Adrenal gland (tissue), 12 donors: ENCODE results near the gene FARP1. TPM values are rescaled to one million over a fixed set of nuclear protein-coding genes. Genes with fewer than 3 reads are reported as not detected.

Experiments
- DNase-seq, 7 donors: peaks; one replicate each; pipeline ENCODE4 v3.0.0-alpha.2; 2019 to 2020
- H3K27ac ChIP-seq, 5 donors: fragments of 200-600 bp; sonication (generic) in 4 of 5; 1 replicate in 3 of 5; 2 replicates in 2 of 5; pipeline versions ENCODE4 v1.5.1 to v1.8.0; 2016 to 2020; ENCODE audit warnings: mild to moderate bottlenecking in 1 of 5
- H3K27me3 ChIP-seq: fragments of 200-600 bp; 2 replicates; pipeline ENCODE4 v1.8.0; 2021
- H3K36me3 ChIP-seq, 2 donors: fragments of 200-600 bp; replicated peaks in 1 of 2; 1 replicate in 1 of 2; 2 replicates in 1 of 2; pipeline versions ENCODE4 v1.5.1 to v1.8.0; 2018 to 2022
- H3K4me1 ChIP-seq, 2 donors: fragments of 200-600 bp; replicated peaks in 1 of 2; 1 replicate in 1 of 2; 2 replicates in 1 of 2; pipeline versions ENCODE4 v1.5.1 to v1.8.0; 2018 to 2021
- H3K4me3 ChIP-seq, 4 donors: fragments of 200-600 bp; sonication (generic) in 3 of 4; one replicate each; pipeline ENCODE4 v1.5.1; 2016 to 2018
- H3K9me3 ChIP-seq, 3 donors: fragments of 200-600 bp; sonication (generic) in 1 of 3; replicated peaks in 1 of 3; 1 replicate in 2 of 3; 2 replicates in 1 of 3; pipeline versions ENCODE4 v1.5.1 to v1.8.0; 2016 to 2021
- POLR2A ChIP-seq, 2 donors: fragments of 450-650 bp; IDR thresholded peaks; one replicate each; pipeline ENCODE4 v1.6.1; 2017; ENCODE audit warnings: antibody characterized with exemption in 2 of 2, mild to moderate bottlenecking in 2 of 2, moderate library complexity in 1 of 2
- WGBS, 4 donors: extraction: QIAGEN DNeasy Blood & Tissue Kit in 2 of 4; methylation state at CpG; one replicate each; pipeline versions ENCODE4 v1.1.5 to v1.1.7; 2013 to 2017; 5-methylcytosine and 5-hydroxymethylcytosine counted together
- intact Hi-C, 2 donors: fragments of 100-400 bp; cut with DNase I; formaldehyde crosslinking; loops; one replicate each; pipeline versions ENCODE4 v1.14.1 to v1.15.0; 2022 to 2023
- polyA plus RNA-seq, 3 donors: library from polyadenylated mRNA; stranded (reverse); fragments of 200-250 nt in 2 of 3; fragments of 350-450 nt in 1 of 3; fragmentation: Illumina TruSeq in 1 of 3; extraction: RNeasy Lipid Tissue Mini Kit (QIAGEN cat#74804) in 1 of 3; gene quantifications; one replicate each; pipeline ENCODE4 v1.2.3, GENCODE V29; 2013 to 2014
- total RNA-seq, 9 donors: library from RNA; depleted of rRNA in 4 of 9; stranded (reverse); fragments of >200 nt in 4 of 9; fragments of 120-200 nt in 1 of 9; fragmentation: NEBNext Ultra II Directional in 1 of 9; extraction: Animal tissue kit (Norgen Biotek cat#: 25700) in 1 of 9; gene quantifications; one replicate each; pipeline versions ENCODE4 v1.1.0 to v1.2.4, GENCODE V29; 2013 to 2023
- TF ChIP-seq, protein P1 (sequence below), 6 experiments: fragments of 450-650 bp in 4 of 6; fragments of 200-600 bp in 2 of 6; sonication (generic) in 1 of 6; IDR thresholded peaks; 1 replicate in 5 of 6; 2 replicates in 1 of 6; pipeline versions ENCODE4 v1.5.1 to v1.8.0; 2016 to 2021; ENCODE audit warnings: antibody characterized with exemption in 6 of 6, mild to moderate bottlenecking in 2 of 6, moderate library complexity in 1 of 6
- donor health status: healthy with polysubstance abuse.
- donor health status: Bipolar disorder and iron deficiency.
- donor health status: DM: yes; HTN: yes; CAD: no.
- donor health status: DM: no; HTN: no; CAD: no.
- donor health status: DM: no; HTN: no; CAD: no.
- donor health status: DM: yes; HTN: yes; CAD: no.

FARP1 gene
- total and polyA plus RNA-seq, 12 donors: 27.1 to 304 (median 71.6) TPM

DNA sequence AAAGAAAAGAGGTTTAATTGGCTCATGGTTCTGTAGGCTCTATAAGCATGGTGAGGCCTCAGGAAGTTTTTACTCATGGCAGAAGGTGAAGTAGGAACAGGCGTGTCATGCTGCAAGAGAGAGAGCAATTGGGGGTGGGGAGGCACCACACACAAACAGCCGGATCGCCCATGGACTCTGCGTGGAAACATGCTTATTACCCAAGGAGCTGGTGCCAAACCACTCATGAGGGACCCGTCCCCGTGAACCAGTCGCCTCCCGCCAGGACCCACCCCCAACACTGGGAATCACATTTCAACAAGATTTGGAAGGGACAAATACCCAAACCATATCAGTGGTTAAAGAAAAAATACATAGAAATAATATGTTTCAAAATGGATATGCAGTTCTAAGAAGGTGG lies 208.7 kb downstream of the FARP1 start:
- TF ChIP-seq, protein P1, sequence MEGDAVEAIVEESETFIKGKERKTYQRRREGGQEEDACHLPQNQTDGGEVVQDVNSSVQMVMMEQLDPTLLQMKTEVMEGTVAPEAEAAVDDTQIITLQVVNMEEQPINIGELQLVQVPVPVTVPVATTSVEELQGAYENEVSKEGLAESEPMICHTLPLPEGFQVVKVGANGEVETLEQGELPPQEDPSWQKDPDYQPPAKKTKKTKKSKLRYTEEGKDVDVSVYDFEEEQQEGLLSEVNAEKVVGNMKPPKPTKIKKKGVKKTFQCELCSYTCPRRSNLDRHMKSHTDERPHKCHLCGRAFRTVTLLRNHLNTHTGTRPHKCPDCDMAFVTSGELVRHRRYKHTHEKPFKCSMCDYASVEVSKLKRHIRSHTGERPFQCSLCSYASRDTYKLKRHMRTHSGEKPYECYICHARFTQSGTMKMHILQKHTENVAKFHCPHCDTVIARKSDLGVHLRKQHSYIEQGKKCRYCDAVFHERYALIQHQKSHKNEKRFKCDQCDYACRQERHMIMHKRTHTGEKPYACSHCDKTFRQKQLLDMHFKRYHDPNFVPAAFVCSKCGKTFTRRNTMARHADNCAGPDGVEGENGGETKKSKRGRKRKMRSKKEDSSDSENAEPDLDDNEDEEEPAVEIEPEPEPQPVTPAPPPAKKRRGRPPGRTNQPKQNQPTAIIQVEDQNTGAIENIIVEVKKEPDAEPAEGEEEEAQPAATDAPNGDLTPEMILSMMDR (IDR thresholded peaks at IDR 0.05): no peak
- TF ChIP-seq POLR2A (IDR thresholded peaks at IDR 0.05): no peak
- intact Hi-C loops: no loop called here
- peak in 1 of 7 donors; percentile 37 for DNase-seq
- peaks cover 0 to 11% of the 10 kb centered on the region in 2 donors for H3K4me1 ChIP-seq
- no peak overlapping the region for H3K27ac ChIP-seq
- H3K36me3 ChIP-seq: no peaks in the 10 kb centered on the region
- 93 to 99% (median 96%) methylated on average over 8 of the region's 8 CpGs for WGBS, 4 donors
- no peak overlapping the region for H3K4me3 ChIP-seq
- no peaks in the 10 kb centered on the region for H3K9me3 ChIP-seq
- H3K27me3 ChIP-seq: no peaks in the 10 kb centered on the region

DNA sequence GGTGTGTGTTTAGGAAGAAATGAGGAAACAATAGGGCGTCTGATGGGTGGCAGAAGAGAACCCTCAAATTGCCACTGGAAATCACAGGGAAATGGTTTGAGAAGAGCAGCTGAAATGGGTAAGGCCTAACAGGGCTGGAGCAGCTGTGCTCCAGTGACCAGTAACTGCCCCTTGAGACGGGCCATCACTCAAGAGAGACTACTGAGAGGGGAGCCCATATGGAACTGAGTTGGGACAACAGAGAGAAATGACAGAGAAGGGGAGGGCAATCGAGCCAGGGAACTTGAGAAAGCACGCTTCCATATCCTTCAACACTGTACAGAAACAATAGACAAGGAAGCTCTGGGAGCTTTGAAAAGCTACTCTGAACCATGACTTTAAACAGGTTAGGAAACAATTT lies 209.3 kb downstream of the FARP1 start:
- Histone ChIP-seq H3K27me3 (no peaks in the 10 kb centered on the region), H3K9me3 (no peaks in the 10 kb centered on the region), H3K4me1 (peaks cover 0 to 11% of the 10 kb centered on the region in 2 donors), H3K4me3 (no peak overlapping the region), H3K27ac (peak overlapping the region in 2 of 5 donors; percentile 8 to 18), H3K36me3 (no peaks in the 10 kb centered on the region)
- 76 to 89% (median 80%) methylated on average over 4 of the region's 4 CpGs for WGBS, 4 donors
- TF ChIP-seq, protein P1 (IDR thresholded peaks at IDR 0.05): no peak
- no peak for TF ChIP-seq POLR2A (IDR thresholded peaks at IDR 0.05)
- peak in 1 of 7 donors; percentile 20 for DNase-seq
- intact Hi-C loops: no loop called here

DNA sequence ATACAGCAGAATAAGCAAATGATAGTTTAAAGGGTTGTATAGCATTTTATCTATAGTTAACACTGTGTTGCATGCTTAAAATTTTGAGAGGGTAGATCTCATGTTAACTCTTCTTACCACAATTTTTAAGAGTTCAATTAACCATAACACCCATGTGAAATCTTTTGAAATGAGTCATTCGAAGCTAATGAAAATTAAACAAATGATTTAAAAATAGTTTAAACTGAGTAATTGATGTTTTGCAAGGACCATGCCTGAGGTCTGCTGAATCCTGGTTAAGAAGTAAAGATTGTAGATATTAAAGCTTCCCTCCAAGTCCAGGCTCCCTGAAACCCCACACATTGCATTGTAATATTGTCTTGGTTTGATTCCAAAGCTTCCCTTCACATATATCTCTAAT lies 210.9 kb downstream of the FARP1 start:
- Histone ChIP-seq H3K4me1 (peaks cover 0 to 11% of the 10 kb centered on the region in 2 donors), H3K27ac (no peak overlapping the region), H3K27me3 (no peaks in the 10 kb centered on the region), H3K9me3 (no peaks in the 10 kb centered on the region), H3K36me3 (no peaks in the 10 kb centered on the region), H3K4me3 (no peak overlapping the region)
- 58 to 65% (median 60%) methylated on average over 1 of the region's 1 CpG for WGBS, 4 donors
- no peak for TF ChIP-seq POLR2A (IDR thresholded peaks at IDR 0.05)
- TF ChIP-seq, protein P1 (IDR thresholded peaks at IDR 0.05): no peak
- DNase-seq: no peak
- intact Hi-C loops: no loop called here

DNA sequence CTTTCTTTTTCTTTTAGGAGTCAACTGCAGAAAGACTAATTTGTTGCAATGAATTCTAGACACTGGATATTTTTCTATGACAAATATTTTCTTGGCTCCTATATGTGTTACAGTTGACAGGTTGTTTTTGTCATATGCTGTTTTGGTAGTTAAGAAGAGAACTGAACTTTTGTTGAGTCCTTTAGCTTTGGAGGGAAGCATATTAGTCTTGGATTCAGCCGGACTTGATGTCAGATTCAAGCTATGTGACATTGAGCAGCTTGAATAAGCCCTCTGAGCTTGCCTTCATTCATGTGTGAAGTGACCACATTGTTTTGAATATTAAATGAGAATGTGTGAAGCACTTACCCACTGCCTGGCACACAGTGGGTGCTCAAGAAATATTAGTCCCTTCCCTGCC lies 216.0 kb downstream of the FARP1 start:
- 84 to 93% (median 92%) methylated on average over 1 of the region's 1 CpG for WGBS, 4 donors
- no peaks in the 10 kb centered on the region for H3K4me1 ChIP-seq
- H3K4me3 ChIP-seq: no peak overlapping the region
- no peaks in the 10 kb centered on the region for H3K27me3 ChIP-seq
- H3K36me3 ChIP-seq: no peaks in the 10 kb centered on the region
- H3K27ac ChIP-seq: no peak overlapping the region
- no peak for TF ChIP-seq POLR2A (IDR thresholded peaks at IDR 0.05)
- TF ChIP-seq, protein P1 (IDR thresholded peaks at IDR 0.05): no peak
- no peak for DNase-seq
- intact Hi-C loops: no loop called here
- no peaks in the 10 kb centered on the region for H3K9me3 ChIP-seq
